Mesendoderm (in vitro differentiated cells): ENCODE data around the gene FAM131A.
"Not testable (repeated sequence)": the region's sequence is repeated elsewhere in the genome, so short reads cannot be mapped to it uniquely, and the experiment has no call there.

Experiments
- DNase-seq: peaks from one replicate; pipeline ENCODE4 v3.0.0; 2013
- H2AK5ac ChIP-seq: 2 replicates; pipeline ENCODE4 v1.6.1; 2013; ENCODE audit warnings: low read length, inconsistent platforms
- H2BK120ac ChIP-seq: 2 replicates; pipeline ENCODE4 v1.6.1; 2013; ENCODE audit warnings: low read depth, mild to moderate bottlenecking, low read length, moderate library complexity, mixed read lengths
- H2BK15ac ChIP-seq: replicated peaks from 2 replicates; pipeline ENCODE4 v1.6.1; 2013; ENCODE audit warnings: low read depth, mild to moderate bottlenecking, moderate library complexity
- H2BK5ac ChIP-seq: 2 replicates; pipeline ENCODE4 v1.6.1; 2013; ENCODE audit warnings: low read length, inconsistent platforms
- H3K18ac ChIP-seq: 2 replicates; pipeline ENCODE4 v1.6.1; 2013; ENCODE audit warnings: mild to moderate bottlenecking, low read length, mixed read lengths
- H3K23ac ChIP-seq: one replicate; pipeline ENCODE4 v1.6.1; 2013; ENCODE audit warnings: low read length
- H3K27ac ChIP-seq: 2 replicates; pipeline ENCODE4 v1.5.1; 2013; ENCODE audit warnings: low read depth, mild to moderate bottlenecking, inconsistent platforms, low read length, moderate library complexity
- H3K27me3 ChIP-seq: 2 replicates; pipeline ENCODE4 v1.6.1; 2013; ENCODE audit warnings: low read length, control low read depth, mild to moderate bottlenecking, inconsistent platforms; ENCODE audit not compliant: insufficient read depth, poor library complexity
- H3K36me3 ChIP-seq: 2 replicates; pipeline ENCODE4 v1.6.1; 2013; ENCODE audit warnings: low read length, inconsistent platforms; ENCODE audit not compliant: control insufficient read depth, insufficient read depth
- H3K4ac ChIP-seq: one replicate; pipeline ENCODE4 v1.6.1; 2013; ENCODE audit warnings: low read depth, mild to moderate bottlenecking, low read length, moderate library complexity
- H3K4me1 ChIP-seq: 2 replicates; pipeline ENCODE4 v1.6.1; 2013; ENCODE audit warnings: low read depth, low read length, inconsistent platforms; ENCODE audit not compliant: control insufficient read depth
- H3K4me2 ChIP-seq: 2 replicates; pipeline ENCODE4 v1.6.1; 2013; ENCODE audit warnings: low read length
- H3K4me3 ChIP-seq: 2 replicates; pipeline ENCODE4 v1.5.1; 2013; ENCODE audit warnings: mild to moderate bottlenecking, low read length
- H3K56ac ChIP-seq: one replicate; pipeline ENCODE4 v1.6.1; 2013; ENCODE audit warnings: low read length
- H3K79me1 ChIP-seq: 2 replicates; pipeline ENCODE4 v1.6.1; 2013; ENCODE audit warnings: low read length, inconsistent platforms
- H3K79me2 ChIP-seq: 2 replicates; pipeline ENCODE4 v1.6.1; 2013; ENCODE audit warnings: mild to moderate bottlenecking, low read length; ENCODE audit not compliant: control insufficient read depth, insufficient read depth
- H3K9ac ChIP-seq: 2 replicates; pipeline ENCODE4 v1.6.1; 2013; ENCODE audit warnings: low read length, inconsistent platforms
- H4K5ac ChIP-seq: one replicate; pipeline ENCODE4 v1.6.1; 2013; ENCODE audit warnings: low read length
- H4K8ac ChIP-seq: one replicate; pipeline ENCODE4 v1.6.1; 2013; ENCODE audit warnings: low read depth, mild to moderate bottlenecking, control low read depth, low read length, moderate library complexity
- WGBS: extraction: QIAGEN DNeasy Blood & Tissue Kit; methylation state at CpG from one replicate; pipeline ENCODE4 v1.1.7; 2013; ENCODE audit warnings: low lambda C conversion rate, missing lambda C conversion rate; ENCODE audit not compliant: insufficient coverage; ENCODE audit errors: extremely low coverage; 5-methylcytosine and 5-hydroxymethylcytosine counted together

FAM131A gene

GRCh38 chr3:184337981-184338380, 581 bp downstream of the FAM131A start:
- Histone ChIP-seq H4K5ac (no peak overlapping the region), H3K4me2 (no peak overlapping the region), H3K79me2 (no peaks in the 10 kb centered on the region), H3K56ac (no peak overlapping the region), H2BK15ac (no peak overlapping the region), H3K27me3 (no peaks in the 10 kb centered on the region), H2BK120ac (no peak overlapping the region), H3K36me3 (peaks cover 7% of the 10 kb centered on the region), H2BK5ac (no peak overlapping the region), H3K18ac (no peak overlapping the region), H3K4ac (no peak overlapping the region), H3K9ac (no peak overlapping the region), H3K4me3 (no peak overlapping the region), H4K8ac (no peak overlapping the region), H2AK5ac (no peak overlapping the region), H3K27ac (no peak overlapping the region), H3K23ac (no peak overlapping the region), H3K79me1 (peaks cover 3% of the 10 kb centered on the region), H3K4me1 (peaks cover 3% of the 10 kb centered on the region)
- no peak for DNase-seq
- no CpG with 5 or more reads among the region's 7 CpGs for WGBS

- no peak overlapping the region for H3K4ac ChIP-seq
- peaks cover 3% of the 10 kb centered on the region for H3K79me1 ChIP-seq
- WGBS = no CpG with 5 or more reads among the region's 37 CpGs
- no peaks in the 10 kb centered on the region for H3K27me3 ChIP-seq
- H3K27ac ChIP-seq = no peak overlapping the region
- H2BK15ac ChIP-seq = no peak overlapping the region
- no peak overlapping the region for H2AK5ac ChIP-seq
- H4K8ac ChIP-seq = no peak overlapping the region
- H3K23ac ChIP-seq = no peak overlapping the region
- H2BK5ac ChIP-seq = no peak overlapping the region
- H3K4me2 ChIP-seq = no peak overlapping the region
- no peak overlapping the region for H3K56ac ChIP-seq
- H3K18ac ChIP-seq = no peak overlapping the region
- peak; percentile 93 for DNase-seq
- H3K4me1 ChIP-seq = peaks cover 3% of the 10 kb centered on the region
- no peak overlapping the region for H4K5ac ChIP-seq
- H3K79me2 ChIP-seq = no peaks in the 10 kb centered on the region
- no peak overlapping the region for H3K4me3 ChIP-seq
- H3K36me3 ChIP-seq = peaks cover 7% of the 10 kb centered on the region
- no peak overlapping the region for H3K9ac ChIP-seq
- H2BK120ac ChIP-seq = no peak overlapping the region
Observed at GRCh38 chr3:184338511-184338945, 1.1 kb downstream of the FAM131A start.

GRCh38 chr3:184339001-184339400, 1.6 kb downstream of the FAM131A start:
- Histone ChIP-seq H3K79me2 (no peaks in the 10 kb centered on the region), H3K18ac (no peak overlapping the region), H3K56ac (no peak overlapping the region), H2AK5ac (no peak overlapping the region), H3K4me2 (no peak overlapping the region), H3K23ac (no peak overlapping the region), H3K4ac (no peak overlapping the region), H4K5ac (no peak overlapping the region), H3K4me3 (no peak overlapping the region), H2BK15ac (no peak overlapping the region), H3K9ac (no peak overlapping the region), H2BK5ac (no peak overlapping the region), H3K27ac (no peak overlapping the region), H2BK120ac (no peak overlapping the region), H4K8ac (no peak overlapping the region), H3K79me1 (peaks cover 3% of the 10 kb centered on the region), H3K4me1 (peaks cover 3% of the 10 kb centered on the region), H3K27me3 (no peaks in the 10 kb centered on the region), H3K36me3 (peaks cover 5% of the 10 kb centered on the region)
- WGBS = no CpG with 5 or more reads among the region's 8 CpGs
- DNase-seq = no peak

- not testable (repeated sequence) for H3K56ac ChIP-seq, H3K23ac ChIP-seq, H3K79me2 ChIP-seq, H3K79me1 ChIP-seq, H3K27me3 ChIP-seq, H2BK120ac ChIP-seq, H4K8ac ChIP-seq, H3K4me1 ChIP-seq, H3K4me2 ChIP-seq, H3K4me3 ChIP-seq, DNase-seq, H3K18ac ChIP-seq, H3K27ac ChIP-seq, H3K36me3 ChIP-seq, H2BK5ac ChIP-seq, H4K5ac ChIP-seq, H2AK5ac ChIP-seq, H3K9ac ChIP-seq, H2BK15ac ChIP-seq, H3K4ac ChIP-seq
- no CpG with 5 or more reads among the region's 19 CpGs for WGBS
Observed at GRCh38 chr3:184339451-184340135, 2.2 kb downstream of the FAM131A start.

GRCh38 chr3:184341925-184342324, 4.5 kb downstream of the FAM131A start:
- no peak overlapping the region for H3K4me2 ChIP-seq
- no peak overlapping the region for H2BK15ac ChIP-seq
- H3K27me3 ChIP-seq = no peaks in the 10 kb centered on the region
- H3K4ac ChIP-seq = no peak overlapping the region
- no peak overlapping the region for H3K18ac ChIP-seq
- no peak overlapping the region for H3K27ac ChIP-seq
- H2AK5ac ChIP-seq = no peak overlapping the region
- H2BK5ac ChIP-seq = no peak overlapping the region
- H3K4me3 ChIP-seq = no peak overlapping the region
- no peak overlapping the region for H3K9ac ChIP-seq
- no CpG with 5 or more reads among the region's 7 CpGs for WGBS
- H3K79me2 ChIP-seq = no peaks in the 10 kb centered on the region
- H2BK120ac ChIP-seq = no peak overlapping the region
- H3K36me3 ChIP-seq = peaks cover 5% of the 10 kb centered on the region
- no peak overlapping the region for H4K5ac ChIP-seq
- no peak overlapping the region for H3K56ac ChIP-seq
- H3K4me1 ChIP-seq = peaks cover 4% of the 10 kb centered on the region
- no peak for DNase-seq
- H3K23ac ChIP-seq = no peak overlapping the region
- no peaks in the 10 kb centered on the region for H3K79me1 ChIP-seq
- no peak overlapping the region for H4K8ac ChIP-seq
